Cardiac muscle cell (in vitro differentiated cells and primary cell): ENCODE data around the gene HRH3. TPM values are rescaled to one million over a fixed set of nuclear protein-coding genes. Genes with fewer than 3 reads are reported as not detected.

Experiments used
- DNase-seq, 2 donors: peaks; one replicate each; pipeline versions ENCODE4 v3.0.0 to v3.0.0-alpha.2; 2010 to 2017; ENCODE audit warnings: low read depth in 1 of 2, low spot score in 1 of 2
- H3K27ac ChIP-seq: fragments of 200-600 bp; sonication (generic); 2 replicates; pipeline ENCODE4 v1.5.1; 2016
- H3K27me3 ChIP-seq: fragments of 200-600 bp; sonication (generic); 2 replicates; pipeline ENCODE4 v1.6.0; 2016; ENCODE audit warnings: control low read depth
- H3K36me3 ChIP-seq: fragments of 200-600 bp; sonication (generic); 2 replicates; pipeline ENCODE4 v1.5.1; 2016; ENCODE audit warnings: control low read depth
- H3K4me1 ChIP-seq: fragments of 200-600 bp; sonication (generic); 2 replicates; pipeline ENCODE4 v1.8.1; 2017; ENCODE audit warnings: low read depth, mild to moderate bottlenecking, mixed run types
- H3K4me3 ChIP-seq: fragments of 200-600 bp; sonication (generic); 2 replicates; pipeline ENCODE4 v1.5.1; 2016; ENCODE audit warnings: mild to moderate bottlenecking
- H3K9me3 ChIP-seq: fragments of 200-600 bp; sonication (generic); 2 replicates; pipeline ENCODE4 v1.5.1; 2017; ENCODE audit warnings: low read depth, mild to moderate bottlenecking, control low read depth
- polyA plus RNA-seq: library from polyadenylated mRNA; unstranded; fragments of >200 nt; fragmentation: Nextera tagmentation; extraction: Ambion mirVana; gene quantifications from 2 replicates; pipeline ENCODE4 v1.2.1, GENCODE V29; 2016
- total RNA-seq: library from RNA; depleted of rRNA; stranded (reverse); fragments of >200 nt; gene quantifications from 2 replicates; pipeline ENCODE4 v1.2.3, GENCODE V29; 2016
- TF ChIP-seq, protein P1 (sequence below): IDR thresholded peaks from 2 replicates; pipeline ENCODE4 v1.5.1; 2012; ENCODE audit warnings: low read depth, mild to moderate bottlenecking, low read length

HRH3 gene
- total and polyA plus RNA-seq, 2 experiments from 2014 or later, result not detected

- H3K27me3 ChIP-seq, result no peaks in the 10 kb centered on the region
- peaks cover 31% of the 10 kb centered on the region for H3K36me3 ChIP-seq
- no peak for DNase-seq
- H3K4me1 ChIP-seq, result no peaks in the 10 kb centered on the region
- TF ChIP-seq, protein P1, sequence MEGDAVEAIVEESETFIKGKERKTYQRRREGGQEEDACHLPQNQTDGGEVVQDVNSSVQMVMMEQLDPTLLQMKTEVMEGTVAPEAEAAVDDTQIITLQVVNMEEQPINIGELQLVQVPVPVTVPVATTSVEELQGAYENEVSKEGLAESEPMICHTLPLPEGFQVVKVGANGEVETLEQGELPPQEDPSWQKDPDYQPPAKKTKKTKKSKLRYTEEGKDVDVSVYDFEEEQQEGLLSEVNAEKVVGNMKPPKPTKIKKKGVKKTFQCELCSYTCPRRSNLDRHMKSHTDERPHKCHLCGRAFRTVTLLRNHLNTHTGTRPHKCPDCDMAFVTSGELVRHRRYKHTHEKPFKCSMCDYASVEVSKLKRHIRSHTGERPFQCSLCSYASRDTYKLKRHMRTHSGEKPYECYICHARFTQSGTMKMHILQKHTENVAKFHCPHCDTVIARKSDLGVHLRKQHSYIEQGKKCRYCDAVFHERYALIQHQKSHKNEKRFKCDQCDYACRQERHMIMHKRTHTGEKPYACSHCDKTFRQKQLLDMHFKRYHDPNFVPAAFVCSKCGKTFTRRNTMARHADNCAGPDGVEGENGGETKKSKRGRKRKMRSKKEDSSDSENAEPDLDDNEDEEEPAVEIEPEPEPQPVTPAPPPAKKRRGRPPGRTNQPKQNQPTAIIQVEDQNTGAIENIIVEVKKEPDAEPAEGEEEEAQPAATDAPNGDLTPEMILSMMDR, result no peak
- H3K27ac ChIP-seq, result no peak overlapping the region
- no peaks in the 10 kb centered on the region for H3K9me3 ChIP-seq
- H3K4me3 ChIP-seq, result no peak overlapping the region
These were observed 18.0 kb downstream of the HRH3 start for GRCh38 chr20:62202083-62202395.

- TF ChIP-seq, protein P1, result no peak
- no peak overlapping the region for H3K27ac ChIP-seq
- no peaks in the 10 kb centered on the region for H3K9me3 ChIP-seq
- no peaks in the 10 kb centered on the region for H3K4me1 ChIP-seq
- DNase-seq, result no peak
- H3K36me3 ChIP-seq, result peaks cover 31% of the 10 kb centered on the region
- H3K27me3 ChIP-seq, result no peaks in the 10 kb centered on the region
- no peak overlapping the region for H3K4me3 ChIP-seq
These were observed 18.6 kb downstream of the HRH3 start for GRCh38 chr20:62201173-62202082.

DNA sequence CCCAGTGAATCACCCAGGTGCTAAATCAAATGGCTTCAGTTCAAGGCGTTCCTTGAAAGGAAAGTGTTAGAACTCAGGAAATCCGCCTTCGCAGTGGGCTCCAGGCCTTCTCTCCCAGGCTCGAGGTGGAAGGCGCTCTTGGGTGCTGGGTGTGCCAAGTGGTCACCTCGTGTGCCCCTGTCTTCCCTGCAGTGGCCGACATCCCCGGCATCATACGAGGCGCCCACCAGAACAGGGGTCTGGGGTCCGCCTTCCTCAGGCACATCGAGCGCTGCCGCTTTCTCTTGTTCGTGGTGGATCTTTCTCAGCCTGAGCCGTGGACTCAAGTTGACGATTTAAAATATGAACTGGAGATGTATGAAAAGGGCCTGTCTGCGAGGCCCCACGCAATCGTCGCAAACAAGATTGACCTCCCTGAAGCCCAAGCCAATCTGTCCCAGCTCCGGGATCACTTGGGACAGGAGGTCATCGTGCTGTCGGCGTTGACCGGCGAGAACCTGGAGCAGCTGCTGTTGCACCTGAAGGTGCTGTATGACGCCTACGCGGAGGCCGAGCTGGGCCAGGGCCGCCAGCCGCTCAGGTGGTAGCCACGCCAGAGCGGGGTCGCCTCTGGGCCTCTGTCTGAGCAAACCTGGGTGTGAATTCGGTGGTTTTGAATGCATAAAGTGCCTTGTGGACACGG, 19.4 kb downstream of the HRH3 start:
- peaks cover 31% of the 10 kb centered on the region for H3K36me3 ChIP-seq
- TF ChIP-seq, protein P1, result no peak
- no peaks in the 10 kb centered on the region for H3K4me1 ChIP-seq
- no peak overlapping the region for H3K27ac ChIP-seq
- no peaks in the 10 kb centered on the region for H3K9me3 ChIP-seq
- no peaks in the 10 kb centered on the region for H3K27me3 ChIP-seq
- no peak for DNase-seq
- no peak overlapping the region for H3K4me3 ChIP-seq

- DNase-seq, result no peak
- TF ChIP-seq, protein P1, result no peak
- no peaks in the 10 kb centered on the region for H3K27me3 ChIP-seq
- H3K4me1 ChIP-seq, result no peaks in the 10 kb centered on the region
- peaks cover 31% of the 10 kb centered on the region for H3K36me3 ChIP-seq
- no peak overlapping the region for H3K4me3 ChIP-seq
- no peak overlapping the region for H3K27ac ChIP-seq
- no peaks in the 10 kb centered on the region for H3K9me3 ChIP-seq
These were observed 21.1 kb downstream of the HRH3 start for GRCh38 chr20:62198931-62199330.

GRCh38 chr20:62198496-62198895, 21.6 kb downstream of the HRH3 start:
- DNase-seq, result no peak
- H3K9me3 ChIP-seq, result no peaks in the 10 kb centered on the region
- H3K4me1 ChIP-seq, result no peaks in the 10 kb centered on the region
- peaks cover 31% of the 10 kb centered on the region for H3K36me3 ChIP-seq
- no peak overlapping the region for H3K4me3 ChIP-seq
- H3K27me3 ChIP-seq, result no peaks in the 10 kb centered on the region
- TF ChIP-seq, protein P1, result no peak
- H3K27ac ChIP-seq, result no peak overlapping the region
